Renal cortex interstitium (tissue), 11 donors: ENCODE results near the gene ITGB1. TPM values are rescaled to one million over a fixed set of nuclear protein-coding genes. Genes with fewer than 3 reads are reported as not detected.
"Not testable (repeated sequence)": the region's sequence is repeated elsewhere in the genome, so short reads cannot be mapped to it uniquely, and the experiment has no call there.

Experiments used
- DNase-seq, 11 donors: peaks; one replicate each; pipeline ENCODE4 v3.0.0-alpha.2; 2013; ENCODE audit warnings: low read depth in 9 of 11, low spot score in 4 of 11; ENCODE audit errors: extremely low read depth in 1 of 11
- polyA plus RNA-seq, 3 donors: library from polyadenylated mRNA; unstranded; fragments of 120-200 nt; gene quantifications; one replicate each; pipeline ENCODE4 v1.2.1, GENCODE V29; 2013; ENCODE audit not compliant: insufficient read length in 3 of 3

Gene ITGB1
- polyA plus RNA-seq, 3 donors: 505 to 637 (median 574) TPM

GRCh38 chr10:32984003-32984600 is 26.1 kb upstream of the ITGB1 start:
- DNase-seq: no peak

- no peak for DNase-seq
These were observed 25.2 kb upstream of the ITGB1 start for GRCh38 chr10:32982911-32983909.

GRCh38 chr10:32982293-32982709 is 24.3 kb upstream of the ITGB1 start:
- DNase-seq: no peak

- peak in 1 of 11 donors; percentile 59 for DNase-seq
These were observed 23.7 kb upstream of the ITGB1 start for GRCh38 chr10:32981760-32982159.

GRCh38 chr10:32980558-32981468 is 22.8 kb upstream of the ITGB1 start:
- peak in 5 of 11 donors; percentile 54 to 77 (median 69) for DNase-seq

DNA sequence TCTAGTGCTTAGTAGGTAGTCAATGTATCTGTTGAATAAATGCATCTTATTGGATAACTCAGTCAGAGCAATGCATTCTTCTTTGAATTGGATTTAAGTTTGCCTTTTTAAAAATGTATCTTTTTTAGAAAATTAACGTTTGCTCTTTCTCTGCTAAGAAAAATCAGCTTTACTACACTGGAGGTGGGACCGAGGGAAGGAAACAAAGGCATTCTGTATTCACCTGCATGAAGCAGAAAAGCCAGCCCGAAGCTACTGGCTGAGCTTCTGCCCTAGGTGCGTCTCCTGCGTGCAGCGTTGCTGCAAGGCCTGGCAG is 22.2 kb upstream of the ITGB1 start:
- DNase-seq: no peak

- not testable (repeated sequence) for DNase-seq
These were observed 21.7 kb upstream of the ITGB1 start for GRCh38 chr10:32979719-32980118.

DNA sequence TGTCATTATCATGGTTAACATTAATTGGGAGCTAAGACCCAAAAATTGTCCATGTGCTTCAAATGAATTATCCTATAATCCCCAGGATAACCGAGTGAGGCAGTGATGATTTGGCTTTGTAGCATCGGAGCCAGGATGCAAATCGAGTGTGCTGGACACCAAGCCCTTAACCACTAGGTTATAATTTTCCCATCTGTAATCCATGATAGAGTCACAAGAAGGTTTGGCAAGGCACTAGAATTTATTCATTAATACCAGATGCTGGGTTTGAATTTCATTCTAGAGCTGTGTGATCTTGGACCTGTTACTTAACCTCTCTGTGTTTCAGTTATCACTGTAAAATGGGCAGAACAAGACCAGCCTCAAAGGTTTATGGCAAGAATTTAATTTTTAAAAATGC is 21.0 kb upstream of the ITGB1 start:
- DNase-seq: no peak

- not testable (repeated sequence) for DNase-seq
These were observed 20.1 kb upstream of the ITGB1 start for GRCh38 chr10:32977846-32978809.

- DNase-seq: no peak
These were observed 18.3 kb upstream of the ITGB1 start for GRCh38 chr10:32976338-32976737.

GRCh38 chr10:32972929-32973328 is 14.9 kb upstream of the ITGB1 start:
- no peak for DNase-seq

DNA sequence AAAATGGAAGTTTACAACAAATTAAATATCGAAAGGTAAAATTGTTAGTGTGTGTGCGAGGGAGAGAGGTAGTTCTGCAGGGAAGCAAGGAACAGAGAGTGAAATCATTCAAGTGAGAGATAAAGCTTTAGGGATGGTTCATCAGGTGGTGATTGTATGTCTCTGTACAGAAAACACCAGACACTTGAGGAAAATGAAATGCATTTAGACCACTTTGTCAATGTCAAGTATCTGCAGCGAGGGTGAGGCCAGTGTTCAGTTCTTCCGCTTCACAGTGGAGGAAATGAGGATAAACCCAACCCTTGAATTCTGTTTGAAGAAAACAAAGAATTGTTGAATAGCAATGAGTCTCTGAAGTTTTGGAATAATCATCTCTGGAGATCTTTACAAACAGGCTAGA is 14.4 kb upstream of the ITGB1 start:
- no peak for DNase-seq

DNA sequence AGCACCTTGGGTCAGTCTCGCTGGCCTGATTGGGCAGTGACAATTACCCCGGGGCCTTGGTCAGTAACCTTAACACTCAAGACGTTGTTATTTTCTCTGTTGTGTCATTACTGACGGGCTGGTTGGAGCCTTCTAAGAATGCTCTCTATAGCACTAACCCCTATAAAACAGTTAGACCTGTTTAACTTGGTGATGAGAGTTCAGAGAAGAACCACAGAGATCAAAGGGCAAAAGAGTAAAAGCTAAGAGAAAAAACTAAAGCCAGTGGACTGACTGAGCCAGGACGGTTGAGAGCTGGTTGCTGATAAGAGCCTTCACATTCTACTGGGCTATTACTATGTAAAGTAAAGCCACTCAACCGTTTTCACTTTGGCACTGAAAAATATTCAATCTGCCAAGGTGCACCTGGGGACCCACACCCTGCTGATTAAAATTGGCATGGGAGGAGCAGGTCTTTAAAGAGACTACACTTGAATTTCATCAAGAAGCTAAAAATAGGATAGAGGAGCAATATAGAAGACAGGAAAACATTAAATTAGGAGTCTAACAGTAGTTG is 13.6 kb upstream of the ITGB1 start:
- no peak for DNase-seq

DNA sequence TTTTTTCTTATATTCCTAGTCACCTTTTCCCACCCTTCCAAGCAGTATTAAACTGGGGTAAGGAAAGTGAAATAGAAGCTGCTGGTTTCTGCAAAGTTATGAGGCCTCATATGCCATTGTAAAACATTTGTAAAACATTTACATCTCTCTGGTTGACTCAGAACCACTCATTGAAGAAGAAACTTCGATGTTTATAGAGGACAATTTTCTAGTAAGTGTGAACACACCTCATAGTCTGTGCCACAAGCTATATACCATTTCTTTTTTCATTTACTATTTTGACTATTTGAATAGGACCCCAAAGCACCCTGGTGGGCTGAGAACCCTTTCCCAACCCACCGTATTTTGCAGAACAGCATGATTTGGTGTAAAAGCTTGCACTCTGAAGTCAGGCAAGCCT is 12.9 kb upstream of the ITGB1 start:
- DNase-seq: no peak

GRCh38 chr10:32964270-32964669 is 6.2 kb upstream of the ITGB1 start:
- DNase-seq: no peak

- DNase-seq: no peak
These were observed 5.1 kb upstream of the ITGB1 start for GRCh38 chr10:32963096-32963495.

DNA sequence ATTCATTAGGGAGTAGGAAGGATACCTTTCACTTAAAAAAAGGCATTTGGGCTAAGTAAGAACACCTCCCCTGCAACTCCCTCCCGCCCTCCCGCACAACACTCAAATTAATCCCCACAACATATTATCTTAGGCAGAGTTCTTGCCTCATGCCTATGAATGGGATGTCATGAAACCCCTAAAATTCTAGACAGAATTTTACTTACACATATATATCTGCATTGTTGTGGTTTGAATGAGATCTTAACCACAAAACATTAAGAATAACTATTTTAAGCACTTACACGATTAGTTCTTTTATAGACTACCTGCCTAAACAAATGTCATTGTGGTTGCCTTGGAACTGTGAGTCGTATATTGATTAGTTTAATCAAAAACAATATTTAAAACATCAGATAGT is 4.5 kb upstream of the ITGB1 start:
- no peak for DNase-seq

GRCh38 chr10:32961895-32962369 is 3.9 kb upstream of the ITGB1 start:
- DNase-seq: no peak
